Mammary epithelial cell (primary cell): Measurements from ENCODE around the gene ALDH16A1.

ENCODE experiments used
- EZH2 ChIP-seq: IDR thresholded peaks from 2 replicates; pipeline ENCODE4 v1.6.1; 2012; ENCODE audit warnings: low read length, inconsistent platforms, borderline replicate concordance
- TF ChIP-seq, protein P1 (sequence below), 2 donors: IDR thresholded peaks in 1 of 2; conservative IDR thresholded peaks in 1 of 2; 2 replicates each; pipeline ENCODE4 v1.5.1; 2011 to 2012; ENCODE audit warnings: inconsistent platforms in 2 of 2, low read length in 2 of 2, mild to moderate bottlenecking in 2 of 2, control low read depth in 1 of 2, low read depth in 1 of 2; ENCODE audit not compliant: insufficient read depth in 1 of 2; ENCODE audit errors: extremely low read depth in 1 of 2

DNA sequence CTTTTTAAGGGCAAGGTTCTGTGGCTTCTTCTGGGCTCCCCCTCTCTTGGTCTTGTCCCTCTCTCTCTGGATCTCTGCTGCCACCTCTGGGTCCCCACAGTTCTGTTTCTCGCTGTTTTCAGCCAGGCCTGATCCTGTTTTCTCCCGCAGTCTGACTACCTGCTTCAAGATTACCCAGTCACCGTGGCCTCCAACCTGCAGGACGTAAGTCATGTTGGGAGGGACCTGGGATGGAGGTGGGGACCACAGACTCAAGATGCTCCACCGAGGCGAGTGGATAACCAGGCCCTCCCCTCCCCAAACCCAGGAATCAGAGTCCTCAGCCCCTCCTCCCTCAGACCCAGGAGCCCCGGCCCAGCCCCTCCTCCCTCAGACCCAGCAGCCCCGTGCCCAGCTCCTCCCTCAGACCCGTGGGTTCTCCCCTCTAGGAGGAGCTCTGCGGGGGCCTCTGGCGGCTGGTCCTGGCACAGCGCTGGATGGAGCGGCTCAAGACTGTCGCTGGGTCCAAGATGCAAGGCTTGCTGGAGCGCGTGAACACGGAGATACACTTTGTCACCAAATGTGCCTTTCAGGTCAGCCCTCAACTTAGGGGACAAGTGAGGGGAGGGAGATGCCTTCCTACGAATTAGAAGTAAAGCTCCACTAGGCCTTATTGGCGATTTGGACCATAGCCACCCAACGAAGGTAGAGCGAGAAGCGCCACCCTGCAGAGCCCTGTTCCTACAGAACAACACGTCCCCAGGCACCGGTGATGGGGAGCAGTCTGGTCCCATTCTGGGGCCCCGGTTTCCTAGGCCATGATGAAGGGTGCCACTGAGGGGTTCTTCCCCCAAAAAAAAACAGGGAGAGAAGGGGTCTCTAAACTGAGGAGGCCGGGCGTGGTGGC lies 23.2 kb downstream of the ALDH16A1 start:
- TF ChIP-seq EZH2 = no peak
- TF ChIP-seq, protein P1, sequence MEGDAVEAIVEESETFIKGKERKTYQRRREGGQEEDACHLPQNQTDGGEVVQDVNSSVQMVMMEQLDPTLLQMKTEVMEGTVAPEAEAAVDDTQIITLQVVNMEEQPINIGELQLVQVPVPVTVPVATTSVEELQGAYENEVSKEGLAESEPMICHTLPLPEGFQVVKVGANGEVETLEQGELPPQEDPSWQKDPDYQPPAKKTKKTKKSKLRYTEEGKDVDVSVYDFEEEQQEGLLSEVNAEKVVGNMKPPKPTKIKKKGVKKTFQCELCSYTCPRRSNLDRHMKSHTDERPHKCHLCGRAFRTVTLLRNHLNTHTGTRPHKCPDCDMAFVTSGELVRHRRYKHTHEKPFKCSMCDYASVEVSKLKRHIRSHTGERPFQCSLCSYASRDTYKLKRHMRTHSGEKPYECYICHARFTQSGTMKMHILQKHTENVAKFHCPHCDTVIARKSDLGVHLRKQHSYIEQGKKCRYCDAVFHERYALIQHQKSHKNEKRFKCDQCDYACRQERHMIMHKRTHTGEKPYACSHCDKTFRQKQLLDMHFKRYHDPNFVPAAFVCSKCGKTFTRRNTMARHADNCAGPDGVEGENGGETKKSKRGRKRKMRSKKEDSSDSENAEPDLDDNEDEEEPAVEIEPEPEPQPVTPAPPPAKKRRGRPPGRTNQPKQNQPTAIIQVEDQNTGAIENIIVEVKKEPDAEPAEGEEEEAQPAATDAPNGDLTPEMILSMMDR (conservative IDR thresholded peaks at IDR 0.05 in 1 of 2, IDR thresholded peaks at IDR 0.05 in 1 of 2; ENCODE audit: extremely low read depth in 1 of 2, insufficient read depth in 1 of 2, low read depth in 1 of 2, low read length in 2 of 2) = peak; percentile 24 to 44
